ENCODE results near the gene KIF26A. TPM values are rescaled to one million over a fixed set of nuclear protein-coding genes. Genes with fewer than 3 reads are reported as not detected.

Gene KIF26A
- total RNA-seq, 2 donors from 2014 or later = 2.0 to 3.9 TPM

- H3K36me3 ChIP-seq = no peaks in the 10 kb centered on the region
- H3K4me3 ChIP-seq = no peak overlapping the region
- TF ChIP-seq, protein P1, sequence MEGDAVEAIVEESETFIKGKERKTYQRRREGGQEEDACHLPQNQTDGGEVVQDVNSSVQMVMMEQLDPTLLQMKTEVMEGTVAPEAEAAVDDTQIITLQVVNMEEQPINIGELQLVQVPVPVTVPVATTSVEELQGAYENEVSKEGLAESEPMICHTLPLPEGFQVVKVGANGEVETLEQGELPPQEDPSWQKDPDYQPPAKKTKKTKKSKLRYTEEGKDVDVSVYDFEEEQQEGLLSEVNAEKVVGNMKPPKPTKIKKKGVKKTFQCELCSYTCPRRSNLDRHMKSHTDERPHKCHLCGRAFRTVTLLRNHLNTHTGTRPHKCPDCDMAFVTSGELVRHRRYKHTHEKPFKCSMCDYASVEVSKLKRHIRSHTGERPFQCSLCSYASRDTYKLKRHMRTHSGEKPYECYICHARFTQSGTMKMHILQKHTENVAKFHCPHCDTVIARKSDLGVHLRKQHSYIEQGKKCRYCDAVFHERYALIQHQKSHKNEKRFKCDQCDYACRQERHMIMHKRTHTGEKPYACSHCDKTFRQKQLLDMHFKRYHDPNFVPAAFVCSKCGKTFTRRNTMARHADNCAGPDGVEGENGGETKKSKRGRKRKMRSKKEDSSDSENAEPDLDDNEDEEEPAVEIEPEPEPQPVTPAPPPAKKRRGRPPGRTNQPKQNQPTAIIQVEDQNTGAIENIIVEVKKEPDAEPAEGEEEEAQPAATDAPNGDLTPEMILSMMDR (IDR thresholded peaks at IDR 0.05) = no peak
- no peak overlapping the region for H3K27ac ChIP-seq
- no peaks in the 10 kb centered on the region for H3K4me1 ChIP-seq (ENCODE audit: control insufficient read depth in 1 of 2, low read depth in 2 of 2)
- ATAC-seq (ENCODE audit: insufficient number of reproducible peaks, low FRiP score, low read depth) (no peak), DNase-seq (ENCODE audit: low spot score) (no peak)
- H3K9me3 ChIP-seq = no peaks in the 10 kb centered on the region
- no peaks in the 10 kb centered on the region for H3K27me3 ChIP-seq (replicated peaks; ENCODE audit: insufficient read depth)
These were observed 15.9 kb downstream of the KIF26A start for GRCh38 chr14:104154246-104154645.

GRCh38 chr14:104155513-104155912 lies 17.1 kb downstream of the KIF26A start:
- TF ChIP-seq, protein P1 (IDR thresholded peaks at IDR 0.05) = no peak
- no peak for ATAC-seq (ENCODE audit: insufficient number of reproducible peaks, low FRiP score, low read depth)
- Histone ChIP-seq H3K4me3 (no peak overlapping the region), H3K4me1 (ENCODE audit: control insufficient read depth in 1 of 2, low read depth in 2 of 2) (no peaks in the 10 kb centered on the region), H3K36me3 (no peaks in the 10 kb centered on the region), H3K27ac (no peak overlapping the region), H3K9me3 (no peaks in the 10 kb centered on the region), H3K27me3 (replicated peaks; ENCODE audit: insufficient read depth) (no peaks in the 10 kb centered on the region)
- no peak for DNase-seq (ENCODE audit: low spot score)

- TF ChIP-seq, protein P1 (IDR thresholded peaks at IDR 0.05) = no peak
These were observed 17.8 kb downstream of the KIF26A start for GRCh38 chr14:104156142-104156541.

GRCh38 chr14:104157016-104157928 lies 18.9 kb downstream of the KIF26A start:
- Histone ChIP-seq H3K36me3 (no peaks in the 10 kb centered on the region), H3K9me3 (no peaks in the 10 kb centered on the region), H3K27ac (no peak overlapping the region), H3K27me3 (replicated peaks; ENCODE audit: insufficient read depth) (no peaks in the 10 kb centered on the region), H3K4me3 (no peak overlapping the region), H3K4me1 (ENCODE audit: control insufficient read depth in 1 of 2, low read depth in 2 of 2) (no peaks in the 10 kb centered on the region)
- TF ChIP-seq, protein P1 (IDR thresholded peaks at IDR 0.05) = no peak
- no peak for DNase-seq (ENCODE audit: low spot score)
- ATAC-seq (ENCODE audit: insufficient number of reproducible peaks, low FRiP score, low read depth) = no peak

More at GRCh38 chr14:104156142-104156541, 17.8 kb downstream of the KIF26A start:
- no peak overlapping the region for H3K4me3 ChIP-seq
- no peaks in the 10 kb centered on the region for H3K9me3 ChIP-seq
- no peaks in the 10 kb centered on the region for H3K36me3 ChIP-seq
- no peaks in the 10 kb centered on the region for H3K27me3 ChIP-seq (replicated peaks; ENCODE audit: insufficient read depth)
- H3K4me1 ChIP-seq (ENCODE audit: control insufficient read depth in 1 of 2, low read depth in 2 of 2) = no peaks in the 10 kb centered on the region
- no peak for DNase-seq (ENCODE audit: low spot score)
- ATAC-seq (ENCODE audit: insufficient number of reproducible peaks, low FRiP score, low read depth) = no peak
- no peak overlapping the region for H3K27ac ChIP-seq

GRCh38 chr14:104158827-104159798 lies 20.7 kb downstream of the KIF26A start:
- H3K4me3 ChIP-seq = no peak overlapping the region
- ATAC-seq (ENCODE audit: insufficient number of reproducible peaks, low FRiP score, low read depth) (no peak), DNase-seq (ENCODE audit: low spot score) (no peak)

More at GRCh38 chr14:104158827-104159798, 20.7 kb downstream of the KIF26A start:
- no peak overlapping the region for H3K27ac ChIP-seq
- no peaks in the 10 kb centered on the region for H3K36me3 ChIP-seq
- TF ChIP-seq, protein P1 (IDR thresholded peaks at IDR 0.05) = no peak
- H3K27me3 ChIP-seq (replicated peaks; ENCODE audit: insufficient read depth) = no peaks in the 10 kb centered on the region
- H3K9me3 ChIP-seq = no peaks in the 10 kb centered on the region
- H3K4me1 ChIP-seq (ENCODE audit: control insufficient read depth in 1 of 2, low read depth in 2 of 2) = no peaks in the 10 kb centered on the region

Data from thoracic aorta (tissue), 2 donors.